ENCODE data around the gene NLE1. TPM values are rescaled to one million over a fixed set of nuclear protein-coding genes. Genes with fewer than 3 reads are reported as not detected.
"Not testable (repeated sequence)": the region's sequence is repeated elsewhere in the genome, so short reads cannot be mapped to it uniquely, and the experiment has no call there.

Gene NLE1
- total RNA-seq, 1 donor from 2014 or later: 14.7 TPM

DNA sequence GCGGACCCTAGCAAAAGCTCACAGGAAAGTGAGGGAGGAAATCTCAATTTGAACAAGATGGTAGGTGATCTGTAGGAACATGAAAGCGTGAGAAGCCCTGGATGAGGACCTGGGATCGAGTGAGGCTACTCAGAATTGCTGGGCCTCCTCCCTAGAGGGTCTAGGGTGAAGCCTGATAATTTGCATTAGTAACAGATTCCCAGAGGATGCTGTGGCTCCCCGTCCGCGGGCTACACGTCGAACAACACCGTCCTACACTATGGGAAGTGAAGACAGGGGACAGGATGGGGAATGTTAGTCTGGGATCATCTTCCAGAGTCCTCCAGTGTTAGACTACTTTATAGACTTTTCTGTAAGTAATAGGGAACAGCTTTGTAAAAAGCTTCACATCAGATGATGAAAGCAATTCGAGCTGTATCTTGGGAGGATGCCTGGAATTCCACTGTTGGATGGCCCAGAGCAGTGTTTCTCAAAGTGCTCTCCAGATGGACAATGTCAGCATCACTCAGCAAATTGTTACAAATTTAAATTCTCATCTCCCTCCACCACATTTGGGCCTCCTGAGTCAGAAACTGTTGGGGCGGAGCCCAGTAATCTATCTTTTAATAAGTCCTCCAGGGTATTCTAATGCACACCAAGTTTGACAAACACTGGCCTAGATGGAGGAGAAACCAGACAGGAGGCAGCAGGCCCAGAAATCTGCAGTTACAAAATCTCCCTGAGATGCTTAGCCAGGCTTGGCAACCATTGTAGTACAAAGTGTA, 14.2 kb downstream of the NLE1 start:
- no peak for ATAC-seq

DNA sequence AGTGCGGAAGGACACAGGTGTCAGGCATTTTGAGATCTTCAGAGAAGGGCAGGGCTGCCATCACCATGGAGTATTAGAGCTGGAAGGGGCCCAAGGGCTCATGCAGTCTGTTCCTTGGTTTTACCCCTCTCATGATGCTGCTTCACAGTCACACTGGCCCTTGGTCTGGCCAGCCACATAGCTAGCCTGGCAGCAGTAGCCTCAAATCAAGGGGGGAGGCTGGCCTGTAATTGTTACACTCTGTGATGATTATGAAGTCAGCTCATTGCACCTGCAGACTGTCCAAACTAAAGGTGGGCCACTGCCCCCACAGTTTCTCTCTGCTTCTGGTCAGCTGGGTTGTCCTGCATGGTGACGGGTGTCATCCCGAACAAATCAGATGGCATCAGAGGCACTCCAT, 20.8 kb downstream of the NLE1 start, which contains the start of gene FNDC8:
TSS of gene FNDC8 (plus strand) at position 301 of the 400 bp plus-strand sequence. CDS start at position 380, 79 bp downstream.
- ATAC-seq: no peak

DNA sequence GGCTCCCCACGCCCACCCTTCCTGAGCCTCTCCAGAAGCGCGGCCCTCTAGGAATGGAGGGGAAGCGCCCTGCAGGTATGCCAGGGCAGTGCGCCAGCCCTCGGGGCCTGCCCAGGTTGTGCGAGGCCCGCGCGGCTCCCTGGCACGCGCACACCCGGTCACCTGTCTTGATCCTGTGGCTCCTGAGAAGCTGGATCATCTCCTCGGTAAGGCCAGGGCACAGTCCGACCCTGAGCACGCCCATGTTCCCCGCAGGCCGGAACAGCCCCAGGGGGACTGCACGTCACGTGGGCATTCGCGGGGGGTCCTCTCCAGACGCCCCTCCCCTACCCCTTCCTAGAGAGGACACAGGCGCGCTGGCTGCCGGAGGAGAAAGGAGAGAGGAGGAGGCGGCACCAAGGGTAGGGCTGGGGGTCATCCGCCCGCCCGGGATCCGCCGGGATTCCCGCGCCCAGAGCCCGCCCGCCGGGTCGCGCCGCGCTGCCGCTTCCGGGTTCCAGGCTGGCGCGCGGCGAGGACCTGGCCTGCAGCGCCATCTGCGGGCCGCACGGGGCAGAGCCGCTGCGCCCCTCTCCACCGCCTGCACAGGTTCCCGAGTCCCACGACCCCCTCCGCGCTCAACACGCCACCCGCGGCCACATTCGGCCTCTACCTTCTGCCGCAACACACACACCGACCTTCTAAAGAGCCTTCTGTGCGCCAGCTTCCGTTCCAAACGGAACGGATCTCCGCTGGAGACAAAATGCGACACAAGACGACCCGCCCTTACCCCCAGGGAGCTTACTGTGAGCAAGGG, 22.5 kb downstream of the NLE1 start, which contains the start of gene RAD51D:
TSS of gene RAD51D (minus strand) at position 491 of the 796 bp plus-strand sequence. CDS start at position 244, 247 bp downstream.
- ATAC-seq: peak; percentile 92

DNA sequence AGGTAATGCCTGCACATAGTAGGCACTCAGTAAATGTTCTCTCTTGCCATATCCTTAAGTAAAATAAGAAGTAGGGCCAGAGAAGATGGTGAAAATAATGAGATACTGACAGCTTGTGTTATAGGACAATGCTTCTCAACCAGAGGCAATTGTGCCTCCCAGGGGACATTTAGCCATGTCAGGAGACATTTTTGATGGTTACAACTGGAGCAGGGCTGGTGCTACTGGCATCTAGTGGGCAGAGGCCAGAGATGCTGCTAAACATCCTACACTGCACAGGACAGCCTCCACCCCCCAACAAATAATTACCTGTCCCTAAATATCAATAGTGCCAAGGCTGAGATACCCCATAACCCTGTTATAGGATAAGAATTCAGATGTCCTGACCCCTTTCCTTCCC, 24.1 kb downstream of the NLE1 start:
- peak; percentile 49 for ATAC-seq

DNA sequence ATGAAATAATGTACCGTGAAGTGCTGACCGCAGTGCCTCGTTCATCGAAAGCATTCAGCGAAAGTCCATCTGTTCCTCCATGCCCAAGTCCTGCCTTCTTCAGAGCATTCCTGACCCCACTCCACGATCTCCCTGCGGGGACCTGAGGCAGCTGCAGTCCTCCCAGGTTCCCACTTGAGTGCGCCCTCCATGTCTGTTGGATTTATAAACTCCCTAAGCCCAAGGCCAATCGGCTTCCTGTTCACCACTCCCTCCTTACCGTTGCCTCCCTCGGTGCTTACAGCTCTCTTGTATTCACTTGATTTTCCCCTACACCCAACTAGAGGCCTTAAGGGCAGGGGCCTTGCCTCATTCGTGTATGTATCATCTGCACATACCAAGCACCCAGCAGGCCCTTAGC, 25.3 kb downstream of the NLE1 start:
- no peak for ATAC-seq

DNA sequence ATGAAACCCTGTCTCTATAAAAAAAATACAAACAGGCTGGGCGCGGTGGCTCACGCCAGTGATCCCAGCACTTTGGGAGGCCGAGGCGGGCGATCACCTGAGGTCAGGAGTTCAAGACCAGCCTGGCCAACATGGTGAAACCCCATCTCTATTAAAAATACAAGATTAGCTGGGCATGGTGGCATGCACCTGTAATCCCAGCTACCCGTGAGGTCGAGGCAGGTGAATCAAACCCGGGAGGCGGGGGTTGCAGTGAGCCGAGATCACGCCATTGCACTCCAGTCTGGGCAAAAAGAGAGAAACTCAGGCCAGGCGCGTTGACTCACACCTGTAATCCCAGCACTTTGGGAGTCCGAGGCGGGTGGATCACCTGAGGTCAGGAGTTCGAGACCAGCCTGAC, 31.3 kb downstream of the NLE1 start:
- ATAC-seq: not testable (repeated sequence)

DNA sequence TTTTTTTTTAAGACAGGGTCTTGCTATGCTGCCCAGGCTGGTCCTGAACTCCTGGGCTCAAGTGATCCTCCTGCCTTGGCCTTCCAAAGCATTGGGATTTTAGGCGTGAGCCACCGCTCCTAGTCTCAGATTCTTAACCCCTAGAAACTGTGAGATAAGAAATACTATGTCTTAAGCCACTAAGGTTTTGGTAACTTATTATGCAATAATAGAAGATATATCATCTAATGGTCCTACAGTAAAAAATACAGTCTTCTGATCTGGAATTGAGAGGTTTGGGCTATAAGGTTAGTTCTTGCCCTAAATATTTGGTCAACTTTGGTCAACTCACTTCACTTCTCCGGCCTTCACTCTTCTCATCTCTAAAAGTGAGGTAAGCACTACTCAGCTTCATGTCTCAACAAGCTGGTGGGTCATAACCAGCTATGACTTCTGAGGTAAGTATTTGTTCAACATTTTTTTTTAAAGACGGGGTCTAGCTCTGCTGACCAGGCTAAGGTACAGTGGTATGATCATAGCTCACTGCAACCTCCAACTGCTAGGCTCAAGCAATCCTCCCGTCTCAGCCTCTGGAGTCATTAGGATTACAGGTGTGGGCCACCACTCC, 37.2 kb downstream of the NLE1 start:
- no peak for ATAC-seq

DNA sequence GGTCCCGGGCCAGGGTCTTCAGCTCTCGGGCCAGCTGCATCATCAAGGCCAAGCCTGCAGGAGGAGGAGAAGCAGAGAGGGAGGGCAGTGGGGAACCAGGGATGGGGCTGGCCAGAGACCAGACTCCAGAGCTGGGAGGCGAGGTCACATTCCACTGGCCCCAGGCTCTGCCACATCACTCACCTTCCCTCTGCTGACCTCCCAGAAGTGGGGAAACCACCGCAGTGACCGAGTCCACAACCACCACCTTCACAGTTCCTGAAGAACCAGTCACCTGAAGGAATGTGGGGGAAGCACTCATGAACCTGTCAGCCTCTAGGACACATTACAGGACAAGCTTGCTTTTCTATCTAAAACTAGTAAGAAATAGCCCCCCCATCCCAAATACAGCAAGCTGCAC, 38.8 kb downstream of the NLE1 start:
- peak; percentile 64 for ATAC-seq

DNA sequence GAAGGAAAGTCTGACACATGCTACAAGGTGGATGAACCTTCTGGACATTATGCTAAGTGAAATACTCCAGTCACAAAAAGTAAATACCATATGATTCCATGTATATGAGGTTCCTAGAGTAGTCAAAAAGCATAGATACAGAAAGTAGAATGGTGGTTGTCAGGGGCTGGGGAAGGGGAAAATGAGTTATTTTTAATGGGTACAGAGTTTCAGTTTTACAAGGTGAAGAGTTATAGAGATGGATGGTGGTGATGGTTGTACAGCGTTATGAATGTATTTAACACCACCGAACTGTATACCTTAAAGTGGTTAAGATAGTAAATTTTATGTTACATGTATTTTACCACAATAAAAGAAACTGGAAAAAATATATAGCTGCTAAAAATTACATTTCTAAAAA, 40.4 kb downstream of the NLE1 start:
- no peak for ATAC-seq

DNA sequence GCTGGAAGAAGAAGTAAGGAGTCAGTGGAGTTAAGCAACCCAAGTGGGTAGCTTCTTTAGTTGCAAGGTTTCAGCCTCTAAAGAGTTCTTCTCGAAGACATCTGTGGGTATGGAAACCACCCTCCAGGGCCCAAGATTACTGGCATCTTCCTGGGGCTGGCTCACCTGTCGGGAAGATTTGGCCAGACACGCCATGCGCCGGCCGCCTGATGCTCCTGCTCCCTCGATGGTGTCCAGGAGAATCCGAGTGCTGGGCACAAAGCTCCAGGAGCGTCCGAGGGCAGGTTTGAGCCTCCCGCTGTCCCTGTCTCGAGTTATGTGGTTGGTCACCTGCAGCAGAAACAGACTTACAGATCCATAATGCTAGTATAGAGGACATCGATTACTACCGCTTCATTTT, 41.1 kb downstream of the NLE1 start:
- ATAC-seq: no peak

DNA sequence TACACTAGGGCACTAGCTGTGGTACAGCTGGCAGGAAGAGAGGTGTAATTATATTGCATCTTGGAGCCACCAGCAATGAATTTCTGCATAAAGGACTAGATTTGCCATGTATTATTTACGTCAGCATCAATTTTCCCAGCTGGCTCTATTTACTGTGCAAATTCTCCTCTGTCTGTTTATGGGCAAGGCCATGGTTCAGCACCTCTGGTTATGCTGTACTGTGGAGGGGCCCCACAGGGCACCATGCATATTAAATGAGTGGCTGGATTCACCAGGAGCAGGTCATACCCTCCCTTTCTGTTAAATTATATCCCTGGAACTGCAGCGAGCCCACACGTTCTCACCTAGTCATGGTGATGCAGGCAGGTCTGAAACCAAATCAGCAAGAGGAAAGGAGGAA, 42.2 kb downstream of the NLE1 start:
- ATAC-seq: no peak

DNA sequence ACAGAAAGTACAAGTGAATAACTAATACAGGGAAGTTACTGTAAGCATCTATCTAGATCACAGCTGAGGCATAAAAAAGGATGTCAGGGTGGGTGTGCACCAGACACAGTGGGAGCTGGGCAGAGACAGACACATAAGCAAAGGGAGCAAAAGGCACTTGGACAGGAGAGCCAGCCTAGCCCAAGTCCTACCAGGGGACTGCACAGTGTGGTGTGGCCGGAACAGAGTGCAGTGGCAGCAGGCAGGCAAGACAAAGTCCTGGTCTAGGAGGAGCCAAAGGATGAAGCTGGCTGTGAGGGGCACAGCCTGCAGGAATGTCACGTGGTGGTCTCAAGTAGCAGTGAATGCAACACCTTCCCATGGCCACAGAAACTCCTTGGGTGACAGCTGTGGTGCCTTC, 44.3 kb downstream of the NLE1 start:
- no peak for ATAC-seq

DNA sequence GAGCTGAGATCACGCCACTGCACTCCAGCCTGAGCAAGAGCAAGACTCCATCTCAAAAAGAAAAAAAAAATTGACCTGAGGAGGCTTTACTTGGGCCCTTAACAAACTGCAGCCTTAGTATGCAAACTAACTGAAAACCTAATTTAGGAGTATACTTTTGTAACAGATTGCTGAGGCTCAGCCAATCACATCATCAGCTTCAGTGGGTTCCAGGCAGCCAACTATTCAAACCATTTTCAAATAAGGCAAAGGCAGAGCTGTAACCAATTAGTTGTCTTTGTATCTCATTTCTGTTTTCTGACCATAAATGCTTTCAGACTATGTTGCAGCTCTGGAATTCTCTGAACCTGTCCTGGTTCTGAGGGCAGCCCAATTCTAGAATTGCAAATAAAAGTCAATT, 46.4 kb downstream of the NLE1 start:
- no peak for ATAC-seq

DNA sequence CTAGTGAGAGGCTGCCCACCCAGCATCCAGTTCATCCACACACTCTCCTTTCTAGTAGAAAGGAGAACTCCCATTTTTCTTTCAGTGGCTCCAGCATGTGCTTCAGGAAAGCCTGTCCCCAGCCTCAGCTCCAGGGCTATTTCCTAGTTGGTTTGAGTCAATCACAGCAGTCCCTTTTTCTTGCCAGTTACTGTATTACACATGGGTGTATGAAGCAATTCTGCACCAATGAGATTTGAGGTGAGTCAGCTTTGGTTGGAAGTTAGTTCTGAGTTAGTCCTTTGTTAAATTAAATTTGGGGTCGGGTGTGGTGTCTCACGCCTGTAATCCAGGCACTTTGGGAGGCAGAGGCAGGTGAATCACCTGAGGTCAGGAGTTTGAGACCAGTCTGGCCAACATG, 47.2 kb downstream of the NLE1 start:
- peak; percentile 94 for ATAC-seq

DNA sequence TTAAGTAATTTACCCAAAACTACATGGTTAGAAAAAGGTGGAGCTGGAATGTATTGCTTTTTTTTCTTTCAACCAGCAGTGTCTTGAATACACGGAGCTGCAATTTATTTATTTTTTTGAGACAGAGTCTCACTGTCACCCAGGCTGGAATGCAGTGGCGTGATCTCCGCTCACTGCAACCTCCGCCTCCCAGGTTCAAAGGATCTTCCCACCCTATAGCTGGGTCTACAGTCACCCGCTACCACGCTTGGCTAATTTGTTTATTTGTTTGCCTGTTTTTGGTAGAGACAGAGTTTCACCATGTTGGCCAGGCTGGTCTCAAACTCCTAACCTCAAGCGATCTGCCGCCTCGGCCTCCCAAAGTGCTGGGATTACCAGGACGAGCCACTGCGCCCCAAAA, 51.4 kb downstream of the NLE1 start:
- not testable (repeated sequence) for ATAC-seq

DNA sequence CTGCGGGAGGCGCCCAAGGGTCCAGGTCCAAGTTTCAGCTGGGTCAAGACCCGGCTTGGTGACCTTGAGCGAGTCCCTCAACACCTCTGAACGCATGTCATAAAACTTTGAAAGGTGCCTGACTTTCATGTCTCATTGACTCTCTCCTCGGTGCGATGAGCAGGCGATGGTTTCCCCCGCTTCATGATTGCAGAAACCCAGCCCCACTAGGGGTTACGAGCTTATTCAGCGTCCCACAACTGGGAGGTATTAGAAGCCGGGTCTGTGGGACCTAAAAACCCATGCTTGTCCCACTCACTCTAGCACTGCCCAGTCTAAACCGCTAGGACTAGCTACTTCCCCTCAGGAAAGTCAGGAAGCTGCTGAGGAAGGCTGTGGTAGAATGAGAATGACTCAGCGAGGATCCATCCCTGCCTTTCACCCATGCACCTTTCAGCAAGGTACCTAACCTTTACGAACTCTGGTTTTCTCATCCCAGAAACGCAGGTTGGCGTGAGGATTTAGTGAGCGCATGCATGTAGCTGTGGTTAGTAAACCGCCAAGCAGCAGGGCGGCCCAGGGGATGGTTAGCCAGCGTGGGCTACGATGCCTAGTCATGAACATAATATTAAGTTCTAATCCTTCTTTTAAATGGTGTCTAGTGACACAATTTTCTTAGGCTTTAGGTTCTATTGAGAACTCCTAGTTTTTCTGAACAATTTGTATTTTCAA, 52.4 kb downstream of the NLE1 start:
- peak; percentile 34 for ATAC-seq

DNA sequence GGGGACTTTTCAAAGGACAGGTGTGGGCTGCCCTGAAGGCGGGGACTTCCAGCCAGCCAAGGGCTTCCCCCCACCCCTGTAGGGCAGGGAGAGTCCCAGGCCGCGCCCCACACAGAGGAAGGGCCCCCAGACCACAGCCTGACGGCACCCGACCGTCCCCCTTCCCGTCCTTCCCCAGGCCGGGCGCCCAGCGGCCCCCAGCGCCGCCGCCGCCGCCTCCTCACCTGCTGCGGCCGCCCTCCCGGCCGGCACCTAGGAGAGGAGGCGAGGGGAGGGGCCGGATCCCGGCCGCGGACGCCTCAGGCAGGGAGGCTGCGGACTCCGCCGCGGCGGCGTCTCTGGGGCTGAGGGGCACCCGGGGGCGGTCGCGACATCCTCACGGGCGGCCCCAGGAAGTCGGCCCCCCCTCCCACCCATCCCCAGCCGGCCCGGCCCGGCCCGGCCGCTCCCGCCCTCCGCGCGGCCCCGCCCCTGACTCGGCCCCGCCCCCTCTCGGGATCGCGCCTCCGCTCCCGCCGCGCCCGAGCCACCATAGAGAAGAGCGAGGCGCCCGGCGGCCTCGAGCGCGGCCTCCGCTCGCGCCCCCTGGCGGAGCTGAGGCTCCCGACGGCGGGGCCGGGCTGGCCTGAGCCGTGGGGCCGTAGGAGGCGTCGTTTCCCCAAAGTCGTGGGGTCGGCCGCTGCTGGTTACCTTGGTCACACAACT, 53.1 kb downstream of the NLE1 start:
- peak; percentile 90 for ATAC-seq

DNA sequence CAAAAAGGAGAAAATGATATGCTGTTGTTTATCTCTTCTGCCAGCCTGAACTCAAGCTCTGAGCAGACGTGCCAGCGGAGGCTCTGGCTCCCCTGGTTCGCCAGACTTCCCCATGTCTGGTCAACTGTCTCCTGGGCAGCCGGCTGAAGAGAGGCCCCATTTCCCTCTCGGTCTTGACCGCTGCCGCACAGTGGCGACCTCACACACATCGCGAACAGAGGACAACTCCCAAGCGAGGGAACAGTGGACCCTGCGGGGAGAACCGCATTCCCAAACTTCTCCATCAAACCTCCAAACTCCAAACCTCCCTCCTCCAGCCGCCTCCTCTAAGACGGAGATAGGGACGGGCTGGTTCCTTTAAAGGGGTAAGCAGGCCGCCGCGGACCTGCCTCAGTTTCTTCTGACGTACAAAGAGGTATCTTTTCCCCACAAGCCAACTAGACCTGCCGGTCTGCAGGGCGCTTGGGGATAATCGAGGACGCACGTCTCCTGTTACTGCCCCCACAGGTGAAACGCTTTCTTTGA, 53.7 kb downstream of the NLE1 start:
- no peak for ATAC-seq

DNA sequence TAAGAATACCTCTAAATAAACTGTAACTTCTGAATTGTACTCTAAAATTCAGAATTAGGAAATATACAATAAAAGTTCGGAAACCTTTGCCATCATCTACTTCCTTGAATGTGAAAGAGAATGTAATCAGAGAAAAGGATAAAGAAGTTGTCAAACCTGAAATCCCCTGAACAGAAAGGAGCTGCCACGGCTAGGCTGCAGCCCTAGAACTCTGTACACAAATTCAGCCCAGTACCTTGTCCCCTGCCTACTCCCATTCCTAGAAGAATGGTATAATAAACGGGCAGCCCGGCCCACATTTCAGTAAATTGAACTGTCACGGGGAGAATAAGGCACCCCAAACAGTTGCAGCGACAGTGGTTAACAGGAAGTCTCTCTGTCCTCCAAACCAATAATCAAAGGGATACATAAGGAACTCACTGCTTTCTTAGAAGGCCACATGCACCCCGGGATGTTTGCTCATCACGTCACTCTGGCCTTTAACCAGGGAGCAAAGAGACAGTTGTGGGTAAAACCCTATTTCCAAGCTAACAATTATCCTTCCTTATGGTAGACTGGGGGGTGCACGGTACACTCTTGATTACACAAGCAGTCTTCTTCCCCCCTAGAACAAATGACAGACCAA, 54.3 kb downstream of the NLE1 start:
- peak; percentile 22 for ATAC-seq

DNA sequence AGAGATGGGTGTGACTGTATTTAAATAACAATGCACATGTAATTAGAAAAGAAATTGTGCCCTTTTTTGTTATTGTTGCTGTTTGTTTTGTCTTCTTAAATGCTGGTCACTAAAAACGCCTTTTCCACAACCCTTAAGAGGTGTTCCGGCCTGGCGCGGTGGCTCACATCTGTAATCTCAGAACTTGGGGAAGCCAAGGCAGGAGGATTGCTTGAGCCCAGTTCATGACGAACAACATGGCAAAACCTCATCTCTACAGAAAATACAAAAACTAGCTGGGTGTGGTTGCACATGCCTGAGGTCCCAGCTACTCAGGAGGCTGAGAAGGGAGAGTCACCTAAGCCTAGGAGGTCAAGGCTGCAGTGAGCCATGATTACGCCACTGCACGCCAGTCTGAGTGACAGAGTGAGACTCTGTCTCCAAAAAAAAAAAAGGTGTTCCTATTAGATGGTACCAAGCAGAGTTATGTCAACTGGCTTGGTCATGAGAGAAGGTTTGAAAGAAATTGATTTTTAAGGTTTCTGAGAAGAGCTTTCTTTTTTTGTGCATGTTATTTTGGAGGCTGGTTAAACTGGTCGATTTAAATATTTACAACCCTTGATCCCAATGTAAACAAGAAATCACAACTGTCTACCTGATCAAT, 55.1 kb downstream of the NLE1 start:
- peak; percentile 33 for ATAC-seq

DNA sequence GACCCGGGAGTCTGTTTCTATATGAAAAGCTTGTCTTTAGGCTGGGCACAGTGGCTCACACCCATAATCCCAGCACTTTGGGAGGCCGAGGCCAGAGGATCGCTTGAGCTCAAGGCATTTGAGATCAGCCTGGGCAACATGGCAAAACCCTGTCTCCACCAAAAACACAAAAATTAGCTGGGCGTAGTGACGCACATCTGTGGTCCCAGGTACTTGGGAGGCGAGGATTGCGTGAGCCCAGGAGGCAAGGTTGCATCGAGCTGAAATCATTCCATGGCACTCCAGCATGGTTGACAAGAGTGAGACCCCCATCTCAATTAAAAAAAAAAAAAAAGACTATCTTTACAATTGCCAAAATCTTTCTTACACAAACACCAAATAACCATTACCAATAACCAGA, 55.9 kb downstream of the NLE1 start:
- ATAC-seq: no peak

Data from esophagus mucosa (tissue), 1 donor.